ENCODE data around the gene C1orf159. TPM values are rescaled to one million over a fixed set of nuclear protein-coding genes. Genes with fewer than 3 reads are reported as not detected.

C1orf159 gene
- total RNA-seq, 1 donor from 2014 or later = 21.3 TPM

DNA sequence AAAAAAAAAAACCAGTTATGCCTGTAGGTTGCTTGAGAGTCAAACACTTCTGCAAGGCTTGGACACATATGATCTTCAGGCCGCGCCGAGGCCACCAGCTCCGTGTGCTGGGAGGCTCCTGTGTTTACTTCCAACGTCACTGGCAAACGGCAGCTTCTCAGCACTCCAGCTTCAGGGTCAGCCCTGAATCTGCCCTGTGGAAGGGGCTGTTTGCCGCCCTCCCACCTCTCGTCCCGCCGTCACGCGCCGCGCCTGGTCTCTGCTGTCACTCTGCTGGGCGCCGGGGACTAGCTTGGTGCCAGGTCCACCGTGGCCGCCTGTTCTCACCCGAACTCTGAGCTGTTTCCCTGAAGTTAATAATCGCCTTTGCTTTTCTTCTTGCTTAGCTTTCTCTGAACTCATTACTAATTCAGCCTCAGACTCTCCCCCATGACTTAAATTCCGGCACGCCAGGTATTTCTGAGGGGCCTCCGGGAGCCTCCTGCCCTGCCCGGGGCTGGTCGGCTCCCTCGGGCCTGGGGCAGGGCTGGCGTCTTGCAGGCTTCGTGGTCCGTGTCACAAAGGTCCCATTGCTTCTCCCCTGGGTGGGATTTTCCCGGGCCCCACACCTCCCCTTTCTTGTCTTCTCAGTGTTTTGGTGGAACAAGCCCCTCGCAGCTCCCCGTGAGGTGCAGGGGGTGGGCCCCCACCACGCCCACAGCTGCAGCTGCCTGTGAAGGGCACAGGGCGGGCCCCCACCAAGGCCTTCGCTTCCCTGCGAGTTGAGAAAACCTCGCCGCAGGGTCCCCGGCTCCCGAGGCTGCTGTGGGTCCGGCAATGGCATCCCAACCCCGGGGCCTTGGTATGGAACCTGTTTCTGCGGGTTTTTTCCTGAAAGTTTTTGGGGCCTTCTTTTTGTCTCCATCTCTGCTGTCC is 14.6 kb upstream of the C1orf159 start:
- peaks cover 32% of the 10 kb centered on the region for H3K4me1 Mint-ChIP-seq (ENCODE audit: low read depth)
- no peak for DNase-seq (ENCODE audit: low spot score, unreplicated experiment)
- no peak overlapping the region for H3K4me3 Mint-ChIP-seq (ENCODE audit: low read depth)
- peak overlapping the region; percentile 76 for H3K27ac Mint-ChIP-seq
- no peaks in the 10 kb centered on the region for H3K36me3 Mint-ChIP-seq (ENCODE audit: insufficient read depth)
- no peaks in the 10 kb centered on the region for H3K9me3 Mint-ChIP-seq (ENCODE audit: low read depth)
- peaks cover 6% of the 10 kb centered on the region for H3K27me3 Mint-ChIP-seq
- TF ChIP-seq, protein P1, sequence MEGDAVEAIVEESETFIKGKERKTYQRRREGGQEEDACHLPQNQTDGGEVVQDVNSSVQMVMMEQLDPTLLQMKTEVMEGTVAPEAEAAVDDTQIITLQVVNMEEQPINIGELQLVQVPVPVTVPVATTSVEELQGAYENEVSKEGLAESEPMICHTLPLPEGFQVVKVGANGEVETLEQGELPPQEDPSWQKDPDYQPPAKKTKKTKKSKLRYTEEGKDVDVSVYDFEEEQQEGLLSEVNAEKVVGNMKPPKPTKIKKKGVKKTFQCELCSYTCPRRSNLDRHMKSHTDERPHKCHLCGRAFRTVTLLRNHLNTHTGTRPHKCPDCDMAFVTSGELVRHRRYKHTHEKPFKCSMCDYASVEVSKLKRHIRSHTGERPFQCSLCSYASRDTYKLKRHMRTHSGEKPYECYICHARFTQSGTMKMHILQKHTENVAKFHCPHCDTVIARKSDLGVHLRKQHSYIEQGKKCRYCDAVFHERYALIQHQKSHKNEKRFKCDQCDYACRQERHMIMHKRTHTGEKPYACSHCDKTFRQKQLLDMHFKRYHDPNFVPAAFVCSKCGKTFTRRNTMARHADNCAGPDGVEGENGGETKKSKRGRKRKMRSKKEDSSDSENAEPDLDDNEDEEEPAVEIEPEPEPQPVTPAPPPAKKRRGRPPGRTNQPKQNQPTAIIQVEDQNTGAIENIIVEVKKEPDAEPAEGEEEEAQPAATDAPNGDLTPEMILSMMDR (IDR thresholded peaks at IDR 0.05; ENCODE audit: unreplicated experiment) = no peak

DNA sequence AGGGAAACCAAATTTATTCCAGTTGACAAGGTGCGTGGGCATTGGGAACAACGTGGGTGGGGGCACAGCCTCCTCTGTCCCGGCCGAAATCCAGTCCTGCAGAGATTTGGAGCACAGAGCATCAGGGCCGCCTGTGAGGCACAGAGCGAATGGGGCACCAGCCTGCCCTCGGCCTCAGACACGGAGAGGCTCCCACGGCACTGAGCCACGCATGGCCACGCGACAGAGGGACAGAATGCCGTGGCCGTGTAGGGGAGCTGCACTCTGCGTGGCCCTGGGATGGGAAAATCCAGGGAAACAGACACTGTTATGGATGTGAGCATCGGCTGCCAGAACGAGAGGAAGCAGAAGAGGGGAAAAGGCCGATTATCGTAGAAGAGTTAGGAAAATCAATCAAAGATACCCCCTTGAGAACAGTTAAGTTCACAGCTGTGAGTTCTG is 13.5 kb upstream of the C1orf159 start:
- Mint-ChIP-seq H3K4me3 (ENCODE audit: low read depth) (no peak overlapping the region), H3K27ac (no peak overlapping the region), H3K9me3 (ENCODE audit: low read depth) (no peaks in the 10 kb centered on the region), H3K27me3 (peaks cover 6% of the 10 kb centered on the region), H3K36me3 (ENCODE audit: insufficient read depth) (no peaks in the 10 kb centered on the region), H3K4me1 (ENCODE audit: low read depth) (peaks cover 43% of the 10 kb centered on the region)
- TF ChIP-seq, protein P1 (IDR thresholded peaks at IDR 0.05; ENCODE audit: unreplicated experiment) = no peak
- DNase-seq (ENCODE audit: low spot score, unreplicated experiment) = no peak

DNA sequence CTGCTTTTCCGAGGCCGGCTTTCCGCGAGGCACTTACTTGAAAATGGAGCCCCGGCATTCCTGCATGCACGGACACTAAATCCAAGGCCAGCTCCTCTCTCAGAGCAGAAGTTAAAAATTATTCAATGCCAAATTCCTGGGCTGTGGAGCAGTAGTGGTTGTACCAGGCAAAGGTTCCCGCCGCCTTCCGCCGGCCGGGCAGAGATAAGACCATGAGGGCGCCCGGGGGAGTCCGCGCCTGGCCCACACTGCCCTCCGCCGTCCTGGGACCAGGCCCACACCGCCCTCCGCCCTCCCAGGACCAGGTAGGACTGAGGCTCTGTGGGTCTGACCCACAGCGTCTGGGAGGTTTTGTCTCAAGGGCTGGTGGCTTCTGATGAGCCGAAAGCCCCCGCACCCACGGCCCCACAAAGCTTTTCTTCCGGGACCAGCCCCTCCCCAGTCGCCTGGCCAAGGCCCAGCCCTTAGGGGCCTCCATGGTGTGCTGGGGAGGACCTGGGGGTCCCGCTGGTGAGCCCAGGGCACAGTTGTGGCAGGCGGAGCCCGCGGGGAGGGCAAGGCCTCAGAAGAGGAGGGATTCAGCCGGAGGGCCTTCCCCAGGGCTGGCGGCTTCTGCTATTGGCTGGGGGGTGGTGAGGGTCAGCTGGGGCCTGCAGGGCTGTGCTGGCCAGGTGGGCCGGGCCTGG is 12.7 kb upstream of the C1orf159 start:
- no peak for DNase-seq (ENCODE audit: low spot score, unreplicated experiment)
- Mint-ChIP-seq H3K9me3 (ENCODE audit: low read depth) (no peaks in the 10 kb centered on the region), H3K4me3 (ENCODE audit: low read depth) (no peak overlapping the region), H3K36me3 (ENCODE audit: insufficient read depth) (no peaks in the 10 kb centered on the region), H3K27me3 (peaks cover 6% of the 10 kb centered on the region), H3K27ac (peak overlapping the region; percentile 75), H3K4me1 (ENCODE audit: low read depth) (peaks cover 45% of the 10 kb centered on the region)
- TF ChIP-seq, protein P1 (IDR thresholded peaks at IDR 0.05; ENCODE audit: unreplicated experiment) = no peak

DNA sequence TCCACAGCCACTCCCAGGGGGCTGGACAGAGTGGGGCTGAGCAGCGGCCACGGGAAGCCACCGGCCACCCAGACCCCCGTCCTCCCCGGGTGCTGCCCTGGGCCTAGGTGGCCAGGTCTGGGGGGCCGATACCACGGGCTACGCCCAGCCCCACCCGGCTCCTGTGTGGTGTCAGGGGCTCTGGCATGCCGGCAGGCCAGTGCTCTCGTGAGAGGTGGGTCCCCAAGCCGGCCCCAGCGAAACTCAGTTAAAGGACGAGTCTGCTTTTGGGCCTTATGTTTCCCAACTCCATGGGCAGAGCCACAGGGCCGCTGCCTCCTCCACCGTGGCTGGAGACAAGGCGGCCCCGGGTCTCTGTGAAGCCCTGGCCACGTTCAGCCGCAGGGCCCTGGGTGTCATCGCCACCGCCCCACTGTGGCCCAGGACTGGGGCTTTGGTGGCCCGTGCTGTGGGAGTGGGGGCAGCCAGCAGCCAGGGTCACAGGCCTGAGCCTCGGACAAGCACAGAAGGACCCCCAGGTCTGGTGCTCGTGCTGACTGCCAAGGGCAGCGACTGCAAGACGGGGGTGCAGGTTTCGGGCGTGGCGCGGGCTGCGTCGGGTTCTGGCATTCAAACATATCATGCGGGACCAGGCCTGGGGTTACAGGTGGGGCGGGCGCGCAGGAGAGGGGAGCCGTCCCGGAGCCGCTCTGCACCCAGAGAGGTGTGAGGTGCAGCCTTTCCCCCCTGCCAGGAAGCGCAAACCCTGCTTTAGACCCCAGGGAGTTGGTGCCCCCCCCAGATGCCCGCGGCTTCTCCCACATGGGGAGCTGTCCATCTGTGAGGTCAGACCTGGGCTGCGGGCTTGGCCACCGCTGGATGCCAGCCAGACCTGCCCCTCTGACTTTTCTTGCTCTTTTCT is 11.9 kb upstream of the C1orf159 start:
- Mint-ChIP-seq H3K4me1 (ENCODE audit: low read depth) (peaks cover 49% of the 10 kb centered on the region), H3K27me3 (peaks cover 6% of the 10 kb centered on the region), H3K4me3 (ENCODE audit: low read depth) (no peak overlapping the region), H3K27ac (peak overlapping the region; percentile 75), H3K9me3 (ENCODE audit: low read depth) (no peaks in the 10 kb centered on the region), H3K36me3 (ENCODE audit: insufficient read depth) (no peaks in the 10 kb centered on the region)
- DNase-seq (ENCODE audit: low spot score, unreplicated experiment) = no peak
- TF ChIP-seq, protein P1 (IDR thresholded peaks at IDR 0.05; ENCODE audit: unreplicated experiment) = no peak
